Neural progenitor cell (in vitro differentiated cells): ENCODE results near the gene ZNF100.

ENCODE experiments used
- CTCF ChIP-seq: fragments of 200-600 bp; sonication (generic); IDR thresholded peaks from 2 replicates; pipeline ENCODE4 v1.5.1; 2017; ENCODE audit warnings: antibody characterized with exemption, mild to moderate bottlenecking
- EZH2 ChIP-seq: fragments of 200-600 bp; sonication (generic); IDR thresholded peaks from 2 replicates; pipeline ENCODE4 v1.6.1; 2017; ENCODE audit warnings: antibody characterized with exemption, mild to moderate bottlenecking, moderate library complexity

DNA sequence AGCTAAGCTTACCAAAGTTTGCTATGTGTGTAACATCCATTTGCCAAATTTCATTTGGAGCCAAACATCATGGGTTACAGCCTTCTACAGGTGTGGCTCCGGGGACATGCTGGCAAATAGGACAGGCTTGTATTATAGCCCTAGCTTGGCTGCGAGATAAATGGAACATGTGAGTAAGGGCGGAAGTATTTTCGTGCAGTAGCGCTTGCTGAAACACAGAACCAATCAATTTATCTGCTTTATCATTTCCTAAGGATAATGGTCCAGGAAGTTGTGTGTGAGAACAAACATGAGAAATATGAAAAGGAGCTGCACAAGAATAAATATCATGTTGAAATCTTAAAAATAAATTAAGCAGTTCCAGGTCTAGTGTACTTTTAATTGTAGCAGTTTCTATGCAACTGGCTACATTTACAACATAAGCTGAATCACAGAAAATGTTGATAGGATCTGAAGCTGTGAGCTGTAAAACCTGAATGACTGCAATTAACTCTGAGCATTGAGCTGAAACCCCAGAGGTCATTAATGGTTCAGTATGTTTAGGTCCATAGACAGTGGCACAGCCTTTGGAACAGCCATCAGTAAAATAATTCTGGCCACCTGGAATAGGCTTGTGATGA, 22.2 kb upstream of the ZNF100 start:
- no peak for TF ChIP-seq CTCF
- TF ChIP-seq EZH2: no peak
